VCaP (cell line): Measurements from ENCODE around the gene MAP3K3.

Experiments used
- H3K27ac ChIP-seq: fragments of 450-650 bp; 2 replicates; pipeline ENCODE4 v1.5.1; 2017
- CTCF ChIP-seq: fragments of 450-650 bp; conservative IDR thresholded peaks from 2 replicates; pipeline ENCODE4 v1.5.1; 2017; ENCODE audit warnings: mild to moderate bottlenecking, moderate library complexity

The MAP3K3 gene

GRCh38 chr17:63649813-63650212, 27.6 kb downstream of the MAP3K3 start:
- no peak for TF ChIP-seq CTCF
- no peak overlapping the region for H3K27ac ChIP-seq

GRCh38 chr17:63652106-63652505, 29.9 kb downstream of the MAP3K3 start:
- no peak overlapping the region for H3K27ac ChIP-seq
- TF ChIP-seq CTCF = no peak

- TF ChIP-seq CTCF = no peak
- H3K27ac ChIP-seq = no peak overlapping the region
Measured at GRCh38 chr17:63653050-63653449, 30.8 kb downstream of the MAP3K3 start.

GRCh38 chr17:63657786-63658185, 35.6 kb downstream of the MAP3K3 start:
- no peak for TF ChIP-seq CTCF
- no peak overlapping the region for H3K27ac ChIP-seq

- no peak for TF ChIP-seq CTCF
- no peak overlapping the region; the same call in 1 of the 2 replicates for H3K27ac ChIP-seq
Measured at GRCh38 chr17:63658366-63658765, 36.1 kb downstream of the MAP3K3 start.

GRCh38 chr17:63659850-63660249, 37.6 kb downstream of the MAP3K3 start:
- peak overlapping the region; percentile 43; the same call in 1 of the 2 replicates for H3K27ac ChIP-seq
- TF ChIP-seq CTCF = no peak

- H3K27ac ChIP-seq = no peak overlapping the region
- no peak for TF ChIP-seq CTCF
Measured at GRCh38 chr17:63665527-63666214, 43.5 kb downstream of the MAP3K3 start.
